HepG2 (cell line): ENCODE measurements around the gene ZNF546. TPM values are rescaled to one million over a fixed set of nuclear protein-coding genes. Genes with fewer than 3 reads are reported as not detected.
A peak's percentile ranks its signal among the peaks of the same experiment; 100 is the strongest.

Experiments used
- AHDC1 ChIP-seq: sonication (generic); formaldehyde crosslinking; IDR thresholded peaks from 2 replicates; pipeline ENCODE4 v1.5.1; 2020; ENCODE audit warnings: mild to moderate bottlenecking, missing genetic modification reagents, borderline replicate concordance
- ARID5B ChIP-seq: IDR thresholded peaks from 2 replicates; pipeline ENCODE4 v1.4.0; 2020; ENCODE audit warnings: mild to moderate bottlenecking, missing genetic modification reagents
- DNMT1 ChIP-seq: sonication (generic); formaldehyde crosslinking; IDR thresholded peaks from 2 replicates; pipeline ENCODE4 v1.5.1; 2020; ENCODE audit warnings: mild to moderate bottlenecking, missing genetic modification reagents
- FOXA3 ChIP-seq: IDR thresholded peaks from 2 replicates; pipeline ENCODE4 v1.6.1; 2016; ENCODE audit warnings: missing genetic modification reagents, missing compliant biosample characterization
- HCFC1 ChIP-seq: fragments of 150-350 bp; IDR thresholded peaks from 2 replicates; pipeline ENCODE4 v1.6.1; 2014; ENCODE audit warnings: low read depth, low read length
- ISX ChIP-seq: sonication (generic); formaldehyde crosslinking; conservative IDR thresholded peaks from 2 replicates; pipeline ENCODE4 v1.5.0; 2020; ENCODE audit warnings: missing genetic modification reagents
- MIER3 ChIP-seq: IDR thresholded peaks from 2 replicates; pipeline ENCODE4 v1.6.1; 2016; ENCODE audit warnings: missing compliant biosample characterization, borderline replicate concordance
- PAX8 ChIP-seq: sonication (generic); formaldehyde crosslinking; IDR thresholded peaks from 2 replicates; pipeline ENCODE4 v1.8.0; 2022; ENCODE audit warnings: mild to moderate bottlenecking, missing genetic modification reagents, borderline replicate concordance
- POLR2G ChIP-seq: fragments of 200-400 bp; formaldehyde crosslinking; IDR thresholded peaks from 2 replicates; pipeline ENCODE4 v1.6.1; 2018; ENCODE audit warnings: mild to moderate bottlenecking, low read depth, low read length, moderate library complexity
- RXRA ChIP-seq: sonication (generic); formaldehyde crosslinking; IDR thresholded peaks from 2 replicates; pipeline ENCODE4 v1.5.1; 2020; ENCODE audit warnings: missing genetic modification reagents
- SRF ChIP-seq: IDR thresholded peaks from 2 replicates; pipeline ENCODE4 v1.6.1; 2011; ENCODE audit warnings: mild to moderate bottlenecking, low read depth, low read length, moderate library complexity
- TFDP1 ChIP-seq: IDR thresholded peaks from 2 replicates; pipeline ENCODE4 v1.6.1; 2016; ENCODE audit warnings: missing compliant biosample characterization, missing genetic modification reagents, borderline replicate concordance
- ZBTB3 ChIP-seq: sonication (generic); formaldehyde crosslinking; IDR thresholded peaks from 2 replicates; pipeline ENCODE4 v1.4.0; 2020; ENCODE audit warnings: low read depth, mild to moderate bottlenecking, moderate library complexity, missing genetic modification reagents, borderline replicate concordance
- ZNF17 ChIP-seq: sonication (generic); formaldehyde crosslinking; IDR thresholded peaks from 2 replicates; pipeline ENCODE4 v1.5.0; 2020; ENCODE audit warnings: mild to moderate bottlenecking, missing genetic modification reagents
- ZNF292 ChIP-seq: sonication (generic); formaldehyde crosslinking; IDR thresholded peaks from 2 replicates; pipeline ENCODE4 v1.8.1; 2022; ENCODE audit warnings: mild to moderate bottlenecking, low read depth, missing genetic modification reagents, borderline replicate concordance
- ZNF383 ChIP-seq: sonication (generic); formaldehyde crosslinking; IDR thresholded peaks from 2 replicates; pipeline ENCODE4 v1.4.0; 2020; ENCODE audit warnings: missing genetic modification reagents, mild to moderate bottlenecking, borderline replicate concordance
- ZNF451 ChIP-seq: sonication (generic); formaldehyde crosslinking; IDR thresholded peaks from 2 replicates; pipeline ENCODE4 v1.5.0; 2020; ENCODE audit warnings: mild to moderate bottlenecking, missing genetic modification reagents
- ZNF7 ChIP-seq: IDR thresholded peaks from 2 replicates; pipeline ENCODE4 v1.6.1; 2016; ENCODE audit warnings: missing biosample characterization, missing genetic modification reagents
- ZNF777 ChIP-seq: sonication (generic); formaldehyde crosslinking; IDR thresholded peaks from 2 replicates; pipeline ENCODE4 v1.4.0; 2020; ENCODE audit warnings: missing genetic modification reagents
- ZSCAN20 ChIP-seq: sonication (generic); formaldehyde crosslinking; IDR thresholded peaks from 2 replicates; pipeline ENCODE4 v1.4.0; 2020; ENCODE audit warnings: missing genetic modification reagents, mild to moderate bottlenecking, borderline replicate concordance
- polyA plus RNA-seq, 8 experiments: library from polyadenylated mRNA; depleted of rRNA in 3 of 8; stranded (reverse) in 7 of 8; unstranded in 1 of 8; fragments of >200 nt; fragmentation: Illumina TruSeq in 4 of 8; extraction: Trizol in 4 of 8; gene quantifications; 2 replicates each; pipeline versions ENCODE4 v1.2.1 to v1.2.3, GENCODE V29; 2011 to 2016; ENCODE audit warnings: low read depth in 4 of 8, missing spikeins in 1 of 8, mixed read lengths in 1 of 8; ENCODE audit not compliant: insufficient read depth in 1 of 8
- total RNA-seq, 5 experiments: library from RNA; depleted of rRNA; stranded (reverse); fragments of >200 nt; fragmentation: Illumina TruSeq; extraction: Trizol; gene quantifications; 2 replicates each; pipeline ENCODE4 v1.2.3, GENCODE V29; 2016; ENCODE audit warnings: low read depth in 1 of 5

Gene ZNF546
- total and polyA plus RNA-seq, 2 of the 13 experiments (the other 11 are each of a cell fraction or from before 2014, with no cell fraction given): 2.2 to 4.1 TPM

- TF ChIP-seq TFDP1 (CRISPR knock-in tag) (peak; percentile 94), ZNF451 (CRISPR knock-in tag) (no peak), POLR2G (peak; percentile 89), DNMT1 (no peak), ZNF7 (CRISPR knock-in tag) (no peak), ZBTB3 (CRISPR knock-in tag) (no peak), ZSCAN20 (CRISPR knock-in tag) (peak; percentile 75), ZNF292 (CRISPR knock-in tag) (peak; percentile 76), ZNF383 (CRISPR knock-in tag) (no peak), MIER3 (CRISPR knock-in tag) (peak; percentile 96), RXRA (peak; percentile 90), ARID5B (CRISPR knock-in tag) (peak; percentile 62), ISX (no peak), PAX8 (CRISPR knock-in tag) (0 out of 2 replicates have a peak, but pooled peaks have one; percentile 54), HCFC1 (peak; percentile 96), ZNF777 (peak; percentile 54; the same call in 1 of the 2 replicates), ZNF17 (CRISPR knock-in tag) (no peak), AHDC1 (CRISPR knock-in tag) (peak; percentile 74), FOXA3 (CRISPR knock-in tag) (peak; percentile 67), SRF (no peak)
These were observed 26.0 kb upstream of the ZNF546 start, which contains the start of gene PSMC4 (continued) for GRCh38 chr19:39970675-39971379.
